D721Med (cell line): ENCODE measurements around the gene RNF112.

Source experiments
- DNase-seq: peaks from one replicate; pipeline ENCODE4 v3.0.0; 2011; ENCODE audit warnings: low spot score; ENCODE audit not compliant: insufficient read length
- FAIRE-seq: peaks from 2 replicates; lab custom pipeline; 2011; peaks lifted over from hg19 to GRCh38; lab: Jason Lieb, UNC
- TF ChIP-seq, protein P1 (sequence below): IDR thresholded peaks from 2 replicates; pipeline ENCODE4 v1.5.1; 2012; ENCODE audit warnings: mild to moderate bottlenecking, control low read depth; ENCODE audit not compliant: insufficient read depth; ENCODE audit errors: missing control alignments

RNF112 gene

GRCh38 chr17:19415311-19415710 is 4.3 kb downstream of the RNF112 start:
- TF ChIP-seq, protein P1, sequence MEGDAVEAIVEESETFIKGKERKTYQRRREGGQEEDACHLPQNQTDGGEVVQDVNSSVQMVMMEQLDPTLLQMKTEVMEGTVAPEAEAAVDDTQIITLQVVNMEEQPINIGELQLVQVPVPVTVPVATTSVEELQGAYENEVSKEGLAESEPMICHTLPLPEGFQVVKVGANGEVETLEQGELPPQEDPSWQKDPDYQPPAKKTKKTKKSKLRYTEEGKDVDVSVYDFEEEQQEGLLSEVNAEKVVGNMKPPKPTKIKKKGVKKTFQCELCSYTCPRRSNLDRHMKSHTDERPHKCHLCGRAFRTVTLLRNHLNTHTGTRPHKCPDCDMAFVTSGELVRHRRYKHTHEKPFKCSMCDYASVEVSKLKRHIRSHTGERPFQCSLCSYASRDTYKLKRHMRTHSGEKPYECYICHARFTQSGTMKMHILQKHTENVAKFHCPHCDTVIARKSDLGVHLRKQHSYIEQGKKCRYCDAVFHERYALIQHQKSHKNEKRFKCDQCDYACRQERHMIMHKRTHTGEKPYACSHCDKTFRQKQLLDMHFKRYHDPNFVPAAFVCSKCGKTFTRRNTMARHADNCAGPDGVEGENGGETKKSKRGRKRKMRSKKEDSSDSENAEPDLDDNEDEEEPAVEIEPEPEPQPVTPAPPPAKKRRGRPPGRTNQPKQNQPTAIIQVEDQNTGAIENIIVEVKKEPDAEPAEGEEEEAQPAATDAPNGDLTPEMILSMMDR = no peak
- DNase-seq = no peak
- no peak for FAIRE-seq

- TF ChIP-seq, protein P1 = no peak
- FAIRE-seq (no peak), DNase-seq (no peak)
Measured at GRCh38 chr17:19415806-19416775, 5.1 kb downstream of the RNF112 start.

DNA sequence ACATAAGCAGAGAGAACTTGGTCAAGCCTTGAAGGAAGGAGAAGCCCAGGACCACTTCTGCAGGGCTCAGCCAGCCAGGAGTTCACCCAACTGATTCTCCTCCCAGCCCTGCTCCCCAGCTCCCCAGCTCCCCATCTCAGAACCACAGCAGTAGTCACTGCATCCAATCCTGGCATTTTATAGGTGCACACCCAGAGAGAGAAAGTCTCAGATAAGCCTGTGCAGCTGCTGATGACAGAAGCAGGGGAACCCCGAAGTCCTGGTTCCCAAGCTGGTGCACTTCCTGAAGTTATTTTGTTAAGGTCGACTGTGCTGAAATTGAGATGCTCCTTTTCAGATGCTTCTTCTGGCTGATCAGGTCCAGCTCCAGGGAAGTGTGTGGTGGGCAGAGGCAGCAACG is 6.6 kb downstream of the RNF112 start:
- TF ChIP-seq, protein P1 = no peak
- DNase-seq (no peak), FAIRE-seq (no peak)

DNA sequence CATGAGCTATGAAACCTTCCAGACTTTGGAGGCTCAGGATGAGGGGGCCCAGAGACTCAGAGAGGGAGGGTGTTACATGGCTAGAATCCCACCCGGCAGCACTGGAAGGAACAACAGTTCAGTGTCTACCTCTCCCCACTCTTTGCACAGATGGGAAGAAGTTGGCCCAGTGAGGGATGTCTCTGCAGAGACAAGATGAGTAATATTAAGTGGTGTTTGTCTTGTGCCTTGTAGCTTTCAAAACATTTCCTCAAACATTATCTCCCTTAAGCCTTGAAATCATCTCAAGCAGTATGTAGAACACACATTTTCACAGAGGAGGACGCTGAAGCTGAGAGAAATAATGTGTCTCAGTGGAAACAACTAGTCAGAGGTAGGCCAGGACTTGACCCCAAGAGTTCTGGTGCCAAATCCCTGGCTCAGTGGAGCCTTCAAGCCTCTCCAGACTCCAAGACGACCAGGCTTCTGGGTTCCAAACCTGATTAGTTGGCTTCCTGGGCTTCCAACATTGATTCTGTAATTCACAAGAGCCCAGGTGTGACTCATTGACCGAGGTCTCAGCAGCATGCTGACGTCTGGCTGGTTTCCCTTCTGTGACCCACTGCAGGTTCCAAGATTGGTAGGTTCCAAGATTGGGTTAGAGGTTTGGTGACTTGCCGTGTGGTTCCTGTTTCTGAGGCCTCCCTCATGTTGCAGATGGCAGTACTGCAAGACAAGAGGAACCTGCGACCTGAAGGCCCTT is 7.4 kb downstream of the RNF112 start:
- no peak for DNase-seq
- TF ChIP-seq, protein P1 = no peak
- no peak for FAIRE-seq

GRCh38 chr17:19421219-19421618 is 10.2 kb downstream of the RNF112 start:
- no peak for DNase-seq
- TF ChIP-seq, protein P1 = no peak
- FAIRE-seq = no peak

GRCh38 chr17:19421926-19422325 is 10.9 kb downstream of the RNF112 start:
- TF ChIP-seq, protein P1 = no peak
- no peak for DNase-seq
- FAIRE-seq = no peak
